NCI-H1417 treated with DMSO at 0.1 percent for 48 hours (cell line): Measurements from ENCODE around the gene STRAP.

Experiments used
- DNase-seq: peaks from one replicate; lab custom pipeline; 2025; lab: John Stamatoyannopoulos, UW

The STRAP gene

GRCh38 chr12:15882118-15882971 lies at the start of gene STRAP:
Gene STRAP (plus strand): TSS chr12:15882387. CDS start chr12:15882708, 321 bp downstream.
- DNase-seq, result peak; percentile 97

GRCh38 chr12:15834575-15834974 lies 47.6 kb upstream of the STRAP start:
- DNase-seq, result no peak

GRCh38 chr12:15837141-15837790 lies 44.9 kb upstream of the STRAP start:
- no peak for DNase-seq

GRCh38 chr12:15839041-15839440 lies 43.1 kb upstream of the STRAP start:
- DNase-seq, result no peak

- no peak for DNase-seq
Measured at GRCh38 chr12:15839682-15840081, 42.5 kb upstream of the STRAP start.

- no peak for DNase-seq
Measured at GRCh38 chr12:15842108-15842507, 40.1 kb upstream of the STRAP start.

GRCh38 chr12:15846887-15847286 lies 35.3 kb upstream of the STRAP start:
- no peak for DNase-seq

GRCh38 chr12:15848606-15849005 lies 33.6 kb upstream of the STRAP start:
- DNase-seq, result no peak

- DNase-seq, result no peak
Measured at GRCh38 chr12:15851045-15851620, 31.1 kb upstream of the STRAP start.

- DNase-seq, result no peak
Measured at GRCh38 chr12:15851919-15852318, 30.3 kb upstream of the STRAP start.

- no peak for DNase-seq
Measured at GRCh38 chr12:15852383-15852782, 29.8 kb upstream of the STRAP start.

GRCh38 chr12:15853877-15854276 lies 28.3 kb upstream of the STRAP start:
- DNase-seq, result no peak

- DNase-seq, result no peak
Measured at GRCh38 chr12:15854916-15855315, 27.3 kb upstream of the STRAP start.

- no peak for DNase-seq
Measured at GRCh38 chr12:15855646-15856045, 26.5 kb upstream of the STRAP start.

- no peak for DNase-seq
Measured at GRCh38 chr12:15856097-15856982, 25.8 kb upstream of the STRAP start.

GRCh38 chr12:15858353-15858752 lies 23.8 kb upstream of the STRAP start:
- no peak for DNase-seq

- DNase-seq, result no peak
Measured at GRCh38 chr12:15859116-15859515, 23.1 kb upstream of the STRAP start.

- no peak for DNase-seq
Measured at GRCh38 chr12:15861404-15861803, 20.8 kb upstream of the STRAP start.

GRCh38 chr12:15862840-15863239 lies 19.3 kb upstream of the STRAP start:
- DNase-seq, result no peak

GRCh38 chr12:15863372-15863771 lies 18.8 kb upstream of the STRAP start:
- DNase-seq, result no peak

GRCh38 chr12:15863984-15864383 lies 18.2 kb upstream of the STRAP start:
- no peak for DNase-seq

- no peak for DNase-seq
Measured at GRCh38 chr12:15868186-15868585, 14.0 kb upstream of the STRAP start.
